ENCODE data around the gene ERICH3.

The ERICH3 gene

DNA sequence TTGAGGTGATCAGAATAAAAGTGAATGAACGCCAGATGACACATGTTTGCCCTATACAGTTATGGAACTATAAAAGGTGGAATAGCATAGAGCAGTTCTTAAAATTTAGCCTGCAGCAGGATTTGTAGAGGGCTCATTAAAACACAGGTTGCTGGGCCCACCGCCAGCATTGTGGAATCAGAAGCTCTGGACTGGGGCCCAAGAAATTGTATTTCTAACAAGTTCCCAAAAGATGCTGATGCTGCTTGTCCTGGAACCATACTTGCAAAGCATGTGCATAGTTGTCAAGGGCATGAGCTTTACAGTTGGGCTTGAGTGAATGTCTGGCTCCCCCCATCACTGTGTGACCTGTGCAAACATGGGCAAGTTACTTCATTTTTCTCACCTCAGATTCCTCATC lies 123.7 kb downstream of the ERICH3 start:
- Histone ChIP-seq H3K36me3 (ENCODE audit: insufficient read depth, low read length) (no peaks in the 10 kb centered on the region), H3K4me1 (ENCODE audit: insufficient read depth, low read length, poor library complexity, severe bottlenecking) (no peaks in the 10 kb centered on the region), H3K9ac (ENCODE audit: low read depth, low read length, poor library complexity, severe bottlenecking) (no peak overlapping the region), H3K4me2 (ENCODE audit: low read depth, low read length, poor library complexity, severe bottlenecking) (no peak overlapping the region), H3K4me3 (ENCODE audit: low read length, poor library complexity, severe bottlenecking) (no peak overlapping the region), H3K79me2 (ENCODE audit: insufficient read depth, low read length) (no peaks in the 10 kb centered on the region), H3K9me2 (replicated peaks; ENCODE audit: low read depth, low read length) (no peaks in the 10 kb centered on the region), H4K20me1 (ENCODE audit: insufficient read depth, low read length, poor library complexity, severe bottlenecking) (no peaks in the 10 kb centered on the region), H3F3A (ENCODE audit: low read depth) (no peaks in the 10 kb centered on the region), H3K9me3 (ENCODE audit: insufficient read depth, low read depth, low read length) (no peaks in the 10 kb centered on the region), H3K27me3 (ENCODE audit: insufficient read depth, low read length, poor library complexity, severe bottlenecking) (no peaks in the 10 kb centered on the region), H2AFZ (ENCODE audit: low read length) (no peak overlapping the region)
- TF ChIP-seq, protein P1, sequence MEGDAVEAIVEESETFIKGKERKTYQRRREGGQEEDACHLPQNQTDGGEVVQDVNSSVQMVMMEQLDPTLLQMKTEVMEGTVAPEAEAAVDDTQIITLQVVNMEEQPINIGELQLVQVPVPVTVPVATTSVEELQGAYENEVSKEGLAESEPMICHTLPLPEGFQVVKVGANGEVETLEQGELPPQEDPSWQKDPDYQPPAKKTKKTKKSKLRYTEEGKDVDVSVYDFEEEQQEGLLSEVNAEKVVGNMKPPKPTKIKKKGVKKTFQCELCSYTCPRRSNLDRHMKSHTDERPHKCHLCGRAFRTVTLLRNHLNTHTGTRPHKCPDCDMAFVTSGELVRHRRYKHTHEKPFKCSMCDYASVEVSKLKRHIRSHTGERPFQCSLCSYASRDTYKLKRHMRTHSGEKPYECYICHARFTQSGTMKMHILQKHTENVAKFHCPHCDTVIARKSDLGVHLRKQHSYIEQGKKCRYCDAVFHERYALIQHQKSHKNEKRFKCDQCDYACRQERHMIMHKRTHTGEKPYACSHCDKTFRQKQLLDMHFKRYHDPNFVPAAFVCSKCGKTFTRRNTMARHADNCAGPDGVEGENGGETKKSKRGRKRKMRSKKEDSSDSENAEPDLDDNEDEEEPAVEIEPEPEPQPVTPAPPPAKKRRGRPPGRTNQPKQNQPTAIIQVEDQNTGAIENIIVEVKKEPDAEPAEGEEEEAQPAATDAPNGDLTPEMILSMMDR (conservative IDR thresholded peaks at IDR 0.05; ENCODE audit: low read length) = no peak
- no peak for TF ChIP-seq EZH2phosphoT487 (IDR thresholded peaks at IDR 0.05; ENCODE audit: borderline replicate concordance)

DNA sequence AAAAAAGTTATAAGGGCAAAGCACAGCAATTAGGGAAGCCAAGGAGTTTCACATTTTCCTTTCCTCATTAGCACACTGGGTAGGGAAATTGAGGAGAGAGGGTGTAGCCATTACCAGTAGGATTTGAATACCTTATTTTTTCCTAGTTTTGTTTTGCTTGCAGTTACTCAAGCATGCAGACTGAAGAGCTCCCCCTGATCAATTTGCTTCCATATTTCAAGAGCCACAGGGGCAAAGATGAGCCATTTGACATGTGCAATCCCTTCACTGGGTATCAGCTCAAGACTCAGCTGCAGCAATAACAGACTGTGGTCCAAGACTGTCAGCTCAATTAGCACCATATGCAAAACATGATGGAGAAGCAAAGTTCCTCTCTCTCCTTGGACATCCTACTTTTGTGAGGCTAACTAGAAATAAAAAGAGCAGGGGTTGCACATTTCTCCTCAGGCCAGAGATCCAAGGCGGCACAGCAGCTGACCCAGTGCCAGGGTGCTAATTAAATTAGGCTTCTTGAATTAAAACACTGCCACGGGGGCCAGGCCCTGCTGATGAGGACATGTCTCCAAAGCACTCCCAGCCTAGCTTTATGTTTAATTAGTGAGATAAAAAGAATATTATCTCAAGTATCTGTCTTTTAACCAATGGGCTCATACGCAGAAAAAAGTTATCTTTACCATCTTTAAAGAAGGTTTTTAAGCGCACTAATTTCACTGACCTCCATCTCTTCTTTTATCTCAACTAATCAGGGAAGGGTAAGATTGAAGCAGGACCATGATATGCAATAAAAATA lies 124.4 kb downstream of the ERICH3 start:
- Histone ChIP-seq H3K4me3 (ENCODE audit: low read length, poor library complexity, severe bottlenecking) (no peak overlapping the region), H3K4me2 (ENCODE audit: low read depth, low read length, poor library complexity, severe bottlenecking) (no peak overlapping the region), H2AFZ (ENCODE audit: low read length) (no peak overlapping the region), H4K20me1 (ENCODE audit: insufficient read depth, low read length, poor library complexity, severe bottlenecking) (no peaks in the 10 kb centered on the region), H3K9ac (ENCODE audit: low read depth, low read length, poor library complexity, severe bottlenecking) (no peak overlapping the region), H3K9me3 (ENCODE audit: insufficient read depth, low read depth, low read length) (no peaks in the 10 kb centered on the region), H3K27me3 (ENCODE audit: insufficient read depth, low read length, poor library complexity, severe bottlenecking) (no peaks in the 10 kb centered on the region), H3K79me2 (ENCODE audit: insufficient read depth, low read length) (no peaks in the 10 kb centered on the region), H3K4me1 (ENCODE audit: insufficient read depth, low read length, poor library complexity, severe bottlenecking) (no peaks in the 10 kb centered on the region), H3K36me3 (ENCODE audit: insufficient read depth, low read length) (no peaks in the 10 kb centered on the region), H3K9me2 (replicated peaks; ENCODE audit: low read depth, low read length) (no peaks in the 10 kb centered on the region), H3F3A (ENCODE audit: low read depth) (no peaks in the 10 kb centered on the region)
- TF ChIP-seq, protein P1 (conservative IDR thresholded peaks at IDR 0.05; ENCODE audit: low read length) = no peak
- TF ChIP-seq EZH2phosphoT487 (IDR thresholded peaks at IDR 0.05; ENCODE audit: borderline replicate concordance) = no peak

DNA sequence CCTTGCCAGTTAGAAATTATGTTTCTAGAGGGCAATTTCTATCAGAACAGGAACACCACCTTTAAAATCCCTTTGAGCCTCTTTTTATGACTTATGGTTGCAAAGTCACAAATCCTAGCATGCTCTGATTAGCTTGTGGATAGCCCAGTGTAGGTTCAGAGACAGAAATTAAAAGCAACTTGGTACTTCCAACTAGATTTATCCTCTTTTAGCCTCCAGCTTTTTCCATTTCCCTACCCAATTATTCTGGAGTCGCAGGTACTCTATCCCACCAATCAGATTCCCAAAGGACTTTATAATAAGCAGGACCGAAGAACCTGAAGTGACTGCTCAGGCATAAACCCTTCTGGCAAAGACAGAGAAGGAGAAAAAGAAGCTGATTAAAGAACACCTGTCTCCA lies 127.8 kb downstream of the ERICH3 start:
- Histone ChIP-seq H4K20me1 (ENCODE audit: insufficient read depth, low read length, poor library complexity, severe bottlenecking) (no peaks in the 10 kb centered on the region), H2AFZ (ENCODE audit: low read length) (no peak overlapping the region), H3K9me2 (replicated peaks; ENCODE audit: low read depth, low read length) (no peaks in the 10 kb centered on the region), H3K9ac (ENCODE audit: low read depth, low read length, poor library complexity, severe bottlenecking) (no peak overlapping the region), H3F3A (ENCODE audit: low read depth) (no peaks in the 10 kb centered on the region), H3K4me2 (ENCODE audit: low read depth, low read length, poor library complexity, severe bottlenecking) (no peak overlapping the region), H3K4me1 (ENCODE audit: insufficient read depth, low read length, poor library complexity, severe bottlenecking) (no peaks in the 10 kb centered on the region), H3K27me3 (ENCODE audit: insufficient read depth, low read length, poor library complexity, severe bottlenecking) (no peaks in the 10 kb centered on the region), H3K36me3 (ENCODE audit: insufficient read depth, low read length) (no peaks in the 10 kb centered on the region), H3K79me2 (ENCODE audit: insufficient read depth, low read length) (no peaks in the 10 kb centered on the region), H3K9me3 (ENCODE audit: insufficient read depth, low read depth, low read length) (no peaks in the 10 kb centered on the region), H3K4me3 (ENCODE audit: low read length, poor library complexity, severe bottlenecking) (no peak overlapping the region)
- TF ChIP-seq, protein P1 (conservative IDR thresholded peaks at IDR 0.05; ENCODE audit: low read length) = no peak
- TF ChIP-seq EZH2phosphoT487 (IDR thresholded peaks at IDR 0.05; ENCODE audit: borderline replicate concordance) = no peak

Data from Loucy (cell line).